A673 (cell line): ENCODE results near the gene IL12RB2. TPM values are rescaled to one million over a fixed set of nuclear protein-coding genes. Genes with fewer than 3 reads are reported as not detected.
"Not testable (repeated sequence)": the region's sequence is repeated elsewhere in the genome, so short reads cannot be mapped to it uniquely, and the experiment has no call there.

Experiments
- BruUV-seq: library from RNA; stranded (reverse); fragments of 400-500 nt; replicated peaks from 2 replicates; lab custom pipeline; 2021; lab: Mats Ljungman, UMichigan
- CTCF ChIA-PET: fragments of 300-600 bp; sonication (Branson Sonifier 250); formaldehyde crosslinking; loops from one replicate; lab custom pipeline; 2022; ENCODE audit warnings: antibody characterized with exemption; lab: Charles Lee
- POLR2A ChIA-PET: fragments of 300-600 bp; sonication (Branson Sonifier 250); formaldehyde crosslinking; loops from one replicate; lab custom pipeline; 2022; ENCODE audit warnings: antibody characterized with exemption; ENCODE audit not compliant: low non-redundant PET; lab: Charles Lee
- DNase-seq: peaks from one replicate; pipeline ENCODE4 v3.0.0-alpha.2; 2015; ENCODE audit warnings: low spot score
- H3K27ac ChIP-seq: fragments of 200-600 bp; sonication (generic); 2 replicates; pipeline ENCODE4 v1.5.1; 2016; ENCODE audit warnings: mixed run types, low read depth, mild to moderate bottlenecking, mixed read lengths, antibody characterized with exemption, low read length; ENCODE audit not compliant: poor library complexity, severe bottlenecking
- H3K27me3 ChIP-seq: fragments of 200-600 bp; sonication (generic); replicated peaks from 2 replicates; pipeline ENCODE4 v1.6.1; 2017; ENCODE audit warnings: mixed run types, low read depth, mild to moderate bottlenecking, mixed read lengths, antibody characterized with exemption, low read length; ENCODE audit not compliant: insufficient read depth, poor library complexity
- H3K36me3 ChIP-seq: fragments of 200-600 bp; sonication (generic); 2 replicates; pipeline ENCODE4 v1.6.1; 2016; ENCODE audit warnings: mixed run types, mild to moderate bottlenecking, mixed read lengths, antibody characterized with exemption, low read length; ENCODE audit not compliant: insufficient read depth, poor library complexity, severe bottlenecking
- H3K4me1 ChIP-seq: fragments of 200-600 bp; sonication (generic); 2 replicates; pipeline ENCODE4 v1.6.1; 2017; ENCODE audit warnings: mixed run types, mild to moderate bottlenecking, mixed read lengths, antibody characterized with exemption, low read length; ENCODE audit not compliant: insufficient read depth, poor library complexity, severe bottlenecking
- H3K4me3 ChIP-seq: fragments of 200-600 bp; sonication (generic); 2 replicates; pipeline ENCODE4 v1.5.1; 2016; ENCODE audit warnings: low read depth, mixed run types, mild to moderate bottlenecking, mixed read lengths, low read length; ENCODE audit not compliant: poor library complexity, severe bottlenecking
- H3K9me3 ChIP-seq: fragments of 200-600 bp; sonication (generic); 2 replicates; pipeline ENCODE4 v1.6.1; 2016; ENCODE audit warnings: mixed run types, low read depth, mild to moderate bottlenecking, mixed read lengths, antibody characterized with exemption, low read length; ENCODE audit not compliant: poor library complexity, severe bottlenecking
- CTCF ChIP-seq: fragments of 300-800, 200-600 bp; sonication (generic); conservative IDR thresholded peaks from 2 replicates; pipeline ENCODE4 v1.5.1; 2017; ENCODE audit warnings: low read depth, mild to moderate bottlenecking, antibody characterized with exemption, low read length, moderate library complexity, mixed read lengths
- EZH2 ChIP-seq: fragments of 200-600 bp; sonication (generic); IDR thresholded peaks from 2 replicates; pipeline ENCODE4 v1.6.1; 2017; ENCODE audit warnings: borderline replicate concordance, low read depth, mild to moderate bottlenecking, mixed read lengths, antibody characterized with exemption, low read length; ENCODE audit not compliant: poor library complexity, severe bottlenecking
- intact Hi-C: fragments of 100-400 bp; cut with micrococcal nuclease; formaldehyde crosslinking; loops from one replicate; pipeline ENCODE4 v1.10.0; 2022; ENCODE audit not compliant: unreplicated experiment
- total RNA-seq: library from RNA; stranded (reverse); gene quantifications from 2 replicates; pipeline ENCODE4 v1.2.3, GENCODE V29; 2021

IL12RB2 gene
- total RNA-seq, 1 experiment from 2014 or later: 0.39 TPM

GRCh38 chr1:67407498-67407897 is 99.8 kb downstream of the IL12RB2 start:
- H3K4me1 ChIP-seq: peaks cover 5% of the 10 kb centered on the region
- intact Hi-C loops: no loop called here
- BruUV-seq: no TSS peak
- CTCF ChIA-PET: no interaction called here
- no peaks in the 10 kb centered on the region for H3K9me3 ChIP-seq
- H3K36me3 ChIP-seq: peaks cover 32% of the 10 kb centered on the region
- no peak overlapping the region for H3K27ac ChIP-seq
- POLR2A ChIA-PET: no interaction called here
- no peak for TF ChIP-seq CTCF
- no peak for TF ChIP-seq EZH2
- H3K4me3 ChIP-seq: no peak overlapping the region
- no peak for DNase-seq
- no peaks in the 10 kb centered on the region for H3K27me3 ChIP-seq

- CTCF ChIA-PET: no interaction called here
- Histone ChIP-seq H3K4me1 (peaks cover 5% of the 10 kb centered on the region), H3K27me3 (no peaks in the 10 kb centered on the region), H3K36me3 (peaks cover 37% of the 10 kb centered on the region), H3K9me3 (no peaks in the 10 kb centered on the region), H3K4me3 (no peak overlapping the region), H3K27ac (no peak overlapping the region)
- DNase-seq: no peak
- TF ChIP-seq EZH2 (no peak), CTCF (no peak)
- BruUV-seq: no TSS peak
- intact Hi-C loops: no loop called here
- POLR2A ChIA-PET: interaction anchor here (0.6 kb wide), 1 partner anchor 89 kb away, joined by 4 read pairs; no protein-coding TSS in a partner anchor
Observed at GRCh38 chr1:67408148-67408547, 100.5 kb downstream of the IL12RB2 start.

GRCh38 chr1:67413101-67413500 is 105.4 kb downstream of the IL12RB2 start:
- CTCF ChIA-PET, H3K27ac ChIP-seq, BruUV-seq, DNase-seq, H3K27me3 ChIP-seq, POLR2A ChIA-PET, intact Hi-C loops, H3K4me1 ChIP-seq, H3K9me3 ChIP-seq, H3K4me3 ChIP-seq: not testable (repeated sequence)
- peaks cover 82% of the 10 kb centered on the region for H3K36me3 ChIP-seq

GRCh38 chr1:67414574-67414973 is 106.9 kb downstream of the IL12RB2 start:
- no peaks in the 10 kb centered on the region for H3K4me1 ChIP-seq
- H3K9me3 ChIP-seq: no peaks in the 10 kb centered on the region
- H3K27me3 ChIP-seq: no peaks in the 10 kb centered on the region
- ChIA-PET POLR2A (no interaction called here), CTCF (no interaction called here)
- intact Hi-C loops: no loop called here
- no peak overlapping the region for H3K4me3 ChIP-seq
- no peak for TF ChIP-seq EZH2
- no peak for TF ChIP-seq CTCF
- DNase-seq: no peak
- H3K27ac ChIP-seq: no peak overlapping the region
- BruUV-seq: no TSS peak
- H3K36me3 ChIP-seq: peaks cover 96% of the 10 kb centered on the region
